Measurements from ENCODE around the gene DNAH1.

DNA sequence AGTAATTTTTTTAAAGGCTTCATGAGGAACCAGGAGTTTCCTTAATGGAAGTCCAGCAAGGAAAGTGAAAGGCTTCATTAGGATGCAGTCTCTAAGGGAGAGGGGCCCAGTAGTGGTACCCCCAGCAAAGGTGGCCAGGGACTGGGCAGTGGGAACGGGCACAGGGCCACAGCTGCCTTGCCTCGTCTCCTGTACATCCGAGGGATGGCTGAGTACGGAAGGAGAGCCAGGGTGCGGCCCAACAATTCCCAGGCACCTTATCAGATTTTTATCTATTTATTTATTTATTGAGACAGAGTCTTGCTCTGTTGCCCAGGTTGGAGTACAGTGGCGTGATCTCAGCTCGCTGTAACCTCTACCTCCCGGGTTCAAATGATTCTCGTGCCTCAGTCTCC is 114.3 kb downstream of the DNAH1 start:
- TF ChIP-seq POLR2A (IDR thresholded peaks at IDR 0.05) (no peak), CTCF (IDR thresholded peaks at IDR 0.05 in 8 of 11, conservative IDR thresholded peaks at IDR 0.05 in 3 of 11) (no peak), POLR2AphosphoS5 (IDR thresholded peaks at IDR 0.05) (no peak)
